Lower leg skin (tissue), 3 donors: ENCODE data around the gene DNAJC4.

Experiments
- POLR2A ChIP-seq, 2 donors: fragments of 450-650 bp; IDR thresholded peaks; one replicate each; pipeline ENCODE4 v1.6.1; 2016 to 2017; ENCODE audit warnings: antibody characterized with exemption in 2 of 2, mild to moderate bottlenecking in 1 of 2, moderate library complexity in 1 of 2
- TF ChIP-seq, protein P1 (sequence below), 3 donors: fragments of 450-650 bp; IDR thresholded peaks; one replicate each; pipeline ENCODE4 v1.5.1; 2016; ENCODE audit warnings: antibody characterized with exemption in 3 of 3, mild to moderate bottlenecking in 3 of 3, moderate library complexity in 2 of 3

DNA sequence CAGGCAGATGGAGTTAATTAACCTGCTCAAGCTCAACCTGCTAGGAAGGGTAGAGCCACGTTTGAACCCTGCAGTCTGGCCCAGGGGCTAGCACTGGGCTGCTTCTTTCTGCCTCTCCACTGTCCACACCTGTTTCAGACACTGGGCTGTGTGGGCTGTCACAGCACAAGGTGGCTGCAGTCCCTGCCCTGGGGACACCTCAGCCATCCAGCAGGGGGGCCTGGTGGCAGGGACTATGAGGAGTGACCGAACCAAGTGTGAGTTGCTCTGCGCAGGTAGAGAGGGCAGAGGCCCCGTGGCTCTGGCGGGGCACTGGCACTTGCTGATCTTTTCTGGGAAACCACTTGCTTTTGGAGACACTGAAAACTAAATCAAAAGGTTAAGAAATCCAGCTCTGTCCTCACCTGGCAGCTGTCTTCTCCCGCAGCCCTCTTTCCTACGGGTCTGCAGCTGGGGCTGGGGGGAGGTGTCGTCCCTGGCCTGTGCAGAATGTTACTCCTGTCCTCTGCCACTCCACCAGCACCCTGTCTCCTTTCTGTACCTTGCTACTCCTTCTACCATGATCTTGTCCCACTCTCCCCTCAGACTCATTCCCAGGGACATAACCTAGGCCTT is 48.3 kb downstream of the DNAJC4 start:
- TF ChIP-seq POLR2A (IDR thresholded peaks at IDR 0.05) = no peak
- TF ChIP-seq, protein P1, sequence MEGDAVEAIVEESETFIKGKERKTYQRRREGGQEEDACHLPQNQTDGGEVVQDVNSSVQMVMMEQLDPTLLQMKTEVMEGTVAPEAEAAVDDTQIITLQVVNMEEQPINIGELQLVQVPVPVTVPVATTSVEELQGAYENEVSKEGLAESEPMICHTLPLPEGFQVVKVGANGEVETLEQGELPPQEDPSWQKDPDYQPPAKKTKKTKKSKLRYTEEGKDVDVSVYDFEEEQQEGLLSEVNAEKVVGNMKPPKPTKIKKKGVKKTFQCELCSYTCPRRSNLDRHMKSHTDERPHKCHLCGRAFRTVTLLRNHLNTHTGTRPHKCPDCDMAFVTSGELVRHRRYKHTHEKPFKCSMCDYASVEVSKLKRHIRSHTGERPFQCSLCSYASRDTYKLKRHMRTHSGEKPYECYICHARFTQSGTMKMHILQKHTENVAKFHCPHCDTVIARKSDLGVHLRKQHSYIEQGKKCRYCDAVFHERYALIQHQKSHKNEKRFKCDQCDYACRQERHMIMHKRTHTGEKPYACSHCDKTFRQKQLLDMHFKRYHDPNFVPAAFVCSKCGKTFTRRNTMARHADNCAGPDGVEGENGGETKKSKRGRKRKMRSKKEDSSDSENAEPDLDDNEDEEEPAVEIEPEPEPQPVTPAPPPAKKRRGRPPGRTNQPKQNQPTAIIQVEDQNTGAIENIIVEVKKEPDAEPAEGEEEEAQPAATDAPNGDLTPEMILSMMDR (IDR thresholded peaks at IDR 0.05) = no peak
